ENCODE data around the gene TBC1D2. TPM values are rescaled to one million over a fixed set of nuclear protein-coding genes. Genes with fewer than 3 reads are reported as not detected.
"Not testable (repeated sequence)": the region's sequence is repeated elsewhere in the genome, so short reads cannot be mapped to it uniquely, and the experiment has no call there.

TBC1D2 gene
- total RNA-seq, 3 donors from 2014 or later (not counting 1 experiment from before 2014, with no cell fraction given), result 5.0 to 8.9 (median 7.0) TPM

DNA sequence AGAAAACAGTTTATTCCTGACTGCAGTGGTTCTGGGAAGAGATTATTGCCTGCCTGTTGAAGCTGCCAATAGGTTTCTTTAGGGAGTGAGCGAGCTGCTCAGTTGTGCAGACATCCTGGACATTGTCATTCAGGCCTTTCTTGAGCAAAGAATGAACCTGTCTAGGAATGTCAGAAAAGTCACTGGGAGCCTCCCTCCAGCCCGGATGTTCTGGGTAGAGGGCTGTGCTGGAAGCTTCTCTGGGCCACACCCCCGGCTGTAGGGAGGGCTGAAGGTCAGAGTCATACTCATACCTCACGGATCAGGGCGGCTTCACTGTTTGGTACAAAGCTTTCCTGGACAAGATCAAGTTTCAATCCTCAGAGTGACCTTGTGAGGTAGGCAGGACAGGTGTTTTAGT, 33.4 kb upstream of the TBC1D2 start:
- H3K4me3 Mint-ChIP-seq, result no peak overlapping the region
- Histone ChIP-seq H3K4me1 (ENCODE audit: control insufficient read depth, insufficient read depth, low read length) (no peaks in the 10 kb centered on the region), H3K27ac (ENCODE audit: low read length) (no peak overlapping the region), H3K9me3 (ENCODE audit: control insufficient read depth, insufficient read depth, low read length) (no peaks in the 10 kb centered on the region), H3K27me3 (ENCODE audit: control insufficient read depth, insufficient read depth, low read length) (no peaks in the 10 kb centered on the region), H3K36me3 (ENCODE audit: control insufficient read depth, insufficient read depth, low read length) (no peaks in the 10 kb centered on the region), H3K4me3 (ENCODE audit: low read length) (no peak overlapping the region)
- H3K4me1 Mint-ChIP-seq, result no peaks in the 10 kb centered on the region
- DNase-seq (no peak), ATAC-seq (no peak)
- TF ChIP-seq CTCF (IDR thresholded peaks at IDR 0.05), result no peak
- no peaks in the 10 kb centered on the region for H3K9me3 Mint-ChIP-seq
- peaks cover 3 to 8% of the 10 kb centered on the region in 2 donors for H3K27me3 Mint-ChIP-seq (ENCODE audit: low read depth in 2 of 2)
- H3K27ac Mint-ChIP-seq, result no peak overlapping the region
- no peaks in the 10 kb centered on the region for H3K36me3 Mint-ChIP-seq
- 94% methylated on average over 5 of the region's 5 CpGs for WGBS (ENCODE audit: insufficient coverage)
- intact Hi-C loops (cut with micrococcal nuclease), result no loop called here

DNA sequence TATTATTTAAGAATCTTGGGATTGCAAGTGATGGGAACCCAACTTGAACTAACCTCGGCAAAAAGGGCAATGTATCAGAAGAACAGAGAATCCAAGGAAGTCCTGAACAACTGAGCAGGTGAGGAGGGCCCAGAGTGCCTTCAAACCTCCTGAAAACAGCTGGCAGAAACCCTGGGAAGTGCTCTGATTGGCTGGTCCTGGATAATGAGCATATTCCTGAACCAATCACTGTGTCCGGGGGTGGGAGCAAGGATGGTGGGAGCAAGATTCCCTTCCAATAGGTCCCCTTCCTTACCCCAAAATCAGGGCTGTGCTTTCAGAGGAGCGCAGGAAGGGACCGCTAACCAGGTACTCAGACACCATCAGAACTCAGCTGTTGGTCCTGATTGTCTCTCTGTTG, 31.9 kb upstream of the TBC1D2 start:
- no peaks in the 10 kb centered on the region for H3K36me3 Mint-ChIP-seq
- Histone ChIP-seq H3K27me3 (ENCODE audit: control insufficient read depth, insufficient read depth, low read length) (no peaks in the 10 kb centered on the region), H3K4me1 (ENCODE audit: control insufficient read depth, insufficient read depth, low read length) (no peaks in the 10 kb centered on the region), H3K9me3 (ENCODE audit: control insufficient read depth, insufficient read depth, low read length) (no peaks in the 10 kb centered on the region), H3K27ac (ENCODE audit: low read length) (no peak overlapping the region), H3K4me3 (ENCODE audit: low read length) (no peak overlapping the region), H3K36me3 (ENCODE audit: control insufficient read depth, insufficient read depth, low read length) (no peaks in the 10 kb centered on the region)
- H3K9me3 Mint-ChIP-seq, result no peaks in the 10 kb centered on the region
- H3K4me3 Mint-ChIP-seq, result no peak overlapping the region
- DNase-seq (no peak), ATAC-seq (no peak)
- WGBS (ENCODE audit: insufficient coverage), result 94% methylated on average over 3 of the region's 4 CpGs
- no peaks in the 10 kb centered on the region for H3K4me1 Mint-ChIP-seq
- no peak for TF ChIP-seq CTCF (IDR thresholded peaks at IDR 0.05)
- H3K27me3 Mint-ChIP-seq (ENCODE audit: low read depth in 2 of 2), result peaks cover 0 to 7% of the 10 kb centered on the region in 2 donors
- no peak overlapping the region for H3K27ac Mint-ChIP-seq
- intact Hi-C loops (cut with micrococcal nuclease), result no loop called here

- H3K27ac Mint-ChIP-seq, result no peak overlapping the region
- no peaks in the 10 kb centered on the region for H3K9me3 Mint-ChIP-seq
- H3K4me1 ChIP-seq (ENCODE audit: control insufficient read depth, insufficient read depth, low read length), result no peaks in the 10 kb centered on the region
- whole genome bisulfite sequencing (ENCODE audit: insufficient coverage), result 67% methylated on average over 4 of the region's 4 CpGs
- H3K36me3 Mint-ChIP-seq, result no peaks in the 10 kb centered on the region
- no peak overlapping the region for H3K4me3 ChIP-seq (ENCODE audit: low read length)
- H3K9me3 ChIP-seq (ENCODE audit: control insufficient read depth, insufficient read depth, low read length), result no peaks in the 10 kb centered on the region
- DNase-seq (no peak), ATAC-seq (no peak)
- no peaks in the 10 kb centered on the region for H3K36me3 ChIP-seq (ENCODE audit: control insufficient read depth, insufficient read depth, low read length)
- H3K27me3 ChIP-seq (ENCODE audit: control insufficient read depth, insufficient read depth, low read length), result no peaks in the 10 kb centered on the region
- H3K27ac ChIP-seq (ENCODE audit: low read length), result no peak overlapping the region
- TF ChIP-seq CTCF (IDR thresholded peaks at IDR 0.05), result no peak
- H3K27me3 Mint-ChIP-seq (ENCODE audit: low read depth in 2 of 2), result peaks cover 13 to 16% of the 10 kb centered on the region in 2 donors
- intact Hi-C loops (cut with micrococcal nuclease), result no loop called here
- H3K4me1 Mint-ChIP-seq, result no peaks in the 10 kb centered on the region
- no peak overlapping the region for H3K4me3 Mint-ChIP-seq
These were observed 30.0 kb upstream of the TBC1D2 start for GRCh38 chr9:98285446-98285845.

DNA sequence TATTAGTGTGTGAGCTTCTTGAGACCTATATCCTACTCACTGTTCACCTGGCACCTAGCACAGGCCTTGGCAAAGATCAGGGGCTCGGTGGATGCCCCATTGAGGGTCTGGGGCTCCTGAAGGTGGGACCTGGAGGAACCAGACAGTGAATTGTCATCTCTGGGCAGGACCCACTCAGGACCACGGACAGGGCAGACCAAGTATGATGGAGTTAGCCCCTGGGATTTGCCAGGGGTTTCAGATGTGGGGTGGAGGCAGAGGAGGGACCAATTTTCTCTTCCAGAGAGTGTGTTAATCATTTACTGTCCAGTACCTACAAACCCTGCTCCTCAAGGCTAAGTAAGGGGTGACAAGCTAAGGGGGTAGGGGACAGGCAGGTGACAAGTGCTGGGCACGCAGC, 29.3 kb upstream of the TBC1D2 start:
- Mint-ChIP-seq H3K9me3 (no peaks in the 10 kb centered on the region), H3K27ac (no peak overlapping the region), H3K4me1 (no peaks in the 10 kb centered on the region), H3K4me3 (no peak overlapping the region), H3K27me3 (ENCODE audit: low read depth in 2 of 2) (peaks cover 16 to 20% of the 10 kb centered on the region in 2 donors), H3K36me3 (no peaks in the 10 kb centered on the region)
- Histone ChIP-seq H3K36me3 (ENCODE audit: control insufficient read depth, insufficient read depth, low read length) (no peaks in the 10 kb centered on the region), H3K27ac (ENCODE audit: low read length) (no peak overlapping the region), H3K4me3 (ENCODE audit: low read length) (no peak overlapping the region), H3K4me1 (ENCODE audit: control insufficient read depth, insufficient read depth, low read length) (no peaks in the 10 kb centered on the region), H3K9me3 (ENCODE audit: control insufficient read depth, insufficient read depth, low read length) (no peaks in the 10 kb centered on the region), H3K27me3 (ENCODE audit: control insufficient read depth, insufficient read depth, low read length) (no peaks in the 10 kb centered on the region)
- ATAC-seq (no peak), DNase-seq (no peak)
- no peak for TF ChIP-seq CTCF (IDR thresholded peaks at IDR 0.05)
- intact Hi-C loops (cut with micrococcal nuclease), result no loop called here
- 85% methylated on average over 3 of the region's 3 CpGs for WGBS (ENCODE audit: insufficient coverage)

DNA sequence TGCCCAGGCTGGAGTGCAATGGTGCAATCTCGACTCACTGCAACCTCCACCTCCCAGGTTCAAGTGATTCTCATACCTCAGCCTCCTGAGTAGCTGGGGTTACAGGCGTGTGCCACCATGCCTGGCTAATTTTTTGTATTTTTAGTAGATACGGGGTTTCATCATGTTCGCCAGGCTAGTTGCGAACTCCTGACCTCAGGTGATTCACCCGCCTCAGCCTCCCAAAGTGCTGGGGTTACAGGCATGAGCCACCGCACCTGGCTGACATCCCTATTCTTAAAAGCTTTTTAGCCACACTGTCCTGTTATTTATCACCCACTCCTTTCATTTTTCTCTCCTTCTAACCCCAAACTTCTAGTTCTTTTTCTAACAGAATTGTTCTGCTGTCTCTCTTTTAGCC, 27.7 kb upstream of the TBC1D2 start:
- WGBS (ENCODE audit: insufficient coverage), result 78% methylated on average over 7 of the region's 7 CpGs
- H3K36me3 Mint-ChIP-seq, result not testable (repeated sequence)

More for the DNA sequence above, 27.7 kb upstream of the TBC1D2 start:
- H3K9me3 Mint-ChIP-seq; ATAC-seq; H3K4me3 Mint-ChIP-seq; DNase-seq; H3K27ac ChIP-seq (ENCODE audit: low read length); H3K4me3 ChIP-seq (ENCODE audit: low read length); H3K36me3 ChIP-seq (ENCODE audit: control insufficient read depth, insufficient read depth, low read length); H3K4me1 Mint-ChIP-seq; H3K27me3 ChIP-seq (ENCODE audit: control insufficient read depth, insufficient read depth, low read length); H3K27ac Mint-ChIP-seq; H3K9me3 ChIP-seq (ENCODE audit: control insufficient read depth, insufficient read depth, low read length); intact Hi-C loops (cut with micrococcal nuclease); H3K4me1 ChIP-seq (ENCODE audit: control insufficient read depth, insufficient read depth, low read length): not testable (repeated sequence)
- H3K27me3 Mint-ChIP-seq (ENCODE audit: low read depth in 2 of 2), result peaks cover 20 to 33% of the 10 kb centered on the region in 2 donors
